ENCODE results near the gene GALNT18.

Gene GALNT18

GRCh38 chr11:11478687-11479086 is 143.1 kb downstream of the GALNT18 start:
- no peak for DNase-seq (ENCODE audit: extremely low read depth, low read depth)
- no peak for TF ChIP-seq CTCF (IDR thresholded peaks at IDR 0.05; ENCODE audit: low read depth, low read length)

GRCh38 chr11:11477695-11478420 is 143.9 kb downstream of the GALNT18 start:
- TF ChIP-seq CTCF (IDR thresholded peaks at IDR 0.05; ENCODE audit: low read depth, low read length): no peak
- no peak for DNase-seq (ENCODE audit: extremely low read depth, low read depth)

GRCh38 chr11:11476971-11477645 is 144.7 kb downstream of the GALNT18 start:
- DNase-seq (ENCODE audit: extremely low read depth, low read depth): no peak

GRCh38 chr11:11476499-11476898 is 145.3 kb downstream of the GALNT18 start:
- no peak for TF ChIP-seq CTCF (IDR thresholded peaks at IDR 0.05; ENCODE audit: low read depth, low read length)

More at GRCh38 chr11:11476971-11477645, 144.7 kb downstream of the GALNT18 start:
- no peak for TF ChIP-seq CTCF (IDR thresholded peaks at IDR 0.05; ENCODE audit: low read depth, low read length)

GRCh38 chr11:11472106-11472505 is 149.7 kb downstream of the GALNT18 start:
- no peak for DNase-seq (ENCODE audit: extremely low read depth, low read depth)
- TF ChIP-seq CTCF (IDR thresholded peaks at IDR 0.05; ENCODE audit: low read depth, low read length): no peak

More at GRCh38 chr11:11476499-11476898, 145.3 kb downstream of the GALNT18 start:
- no peak for DNase-seq (ENCODE audit: extremely low read depth, low read depth)

GRCh38 chr11:11471201-11471600 is 150.6 kb downstream of the GALNT18 start:
- no peak for DNase-seq (ENCODE audit: extremely low read depth, low read depth)
- TF ChIP-seq CTCF (IDR thresholded peaks at IDR 0.05; ENCODE audit: low read depth, low read length): no peak

GRCh38 chr11:11468954-11469353 is 152.9 kb downstream of the GALNT18 start:
- no peak for TF ChIP-seq CTCF (IDR thresholded peaks at IDR 0.05; ENCODE audit: low read depth, low read length)
- DNase-seq (ENCODE audit: extremely low read depth, low read depth): no peak

Measured in AG09319 (cell line).